Esophagus muscularis mucosa (tissue), 4 donors: ENCODE data around the gene RSAD1.

Source experiments
- CTCF ChIP-seq, 3 experiments: fragments of 200-600 bp in 2 of 3; fragments of 450-650 bp in 1 of 3; sonication (generic) in 2 of 3; IDR thresholded peaks; one replicate each; pipeline ENCODE4 v1.5.1; 2017 to 2019; ENCODE audit warnings: antibody characterized with exemption in 3 of 3, mild to moderate bottlenecking in 2 of 3, moderate library complexity in 1 of 3
- EP300 ChIP-seq: sonication (generic); formaldehyde crosslinking; IDR thresholded peaks from one replicate; pipeline ENCODE4 v1.6.1; 2017; ENCODE audit warnings: antibody characterized with exemption
- POLR2A ChIP-seq: fragments of 450-650 bp; IDR thresholded peaks from one replicate; pipeline ENCODE4 v1.6.1; 2017; ENCODE audit warnings: antibody characterized with exemption, moderate library complexity, mild to moderate bottlenecking, low read depth

DNA sequence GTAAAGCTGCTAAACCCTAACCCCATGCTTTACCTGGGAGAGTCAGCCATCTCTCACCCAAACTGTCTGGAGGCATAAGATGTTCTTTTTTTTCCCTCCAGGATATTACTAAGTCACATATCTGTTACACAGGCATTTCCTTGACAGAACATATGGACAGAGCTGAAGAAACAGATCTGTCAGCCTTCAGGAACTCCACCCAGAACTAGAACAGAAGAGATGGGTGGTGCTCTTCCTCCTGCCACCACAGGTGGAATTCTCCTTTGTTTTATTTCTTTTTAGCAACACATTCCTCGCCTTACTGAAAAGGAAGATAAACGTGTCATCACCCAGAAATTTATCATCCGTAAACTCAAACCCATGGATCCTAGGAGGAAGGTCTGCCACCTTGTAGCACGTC, 38.4 kb downstream of the RSAD1 start:
- TF ChIP-seq CTCF (IDR thresholded peaks at IDR 0.05) (no peak), POLR2A (no peak), EP300 (no peak)
